Activated B cell treated with CpG ODN at 0.5 μM for 24 hours (primary cell): Measurements from ENCODE around the gene MORC4. TPM values are rescaled to one million over a fixed set of nuclear protein-coding genes. Genes with fewer than 3 reads are reported as not detected.

Experiments used
- ATAC-seq: fragments of 200-7000 bp; cut with Tn5 transposase; one replicate; pipeline ENCODE4 v1.10.0; 2021; ENCODE audit warnings: low read depth, mild to moderate bottlenecking, moderate library complexity
- CTCF ChIA-PET: fragments of 350-600 bp; sonication (Branson Sonifier 250); formaldehyde crosslinking; loops from one replicate; lab custom pipeline; 2021; ENCODE audit warnings: antibody characterized with exemption; lab: Charles Lee
- POLR2A ChIA-PET: fragments of 350-600 bp; sonication (Branson Sonifier 250); formaldehyde crosslinking; loops from one replicate; lab custom pipeline; 2021; ENCODE audit warnings: antibody characterized with exemption; lab: Charles Lee
- DNase-seq: peaks from one replicate; pipeline ENCODE4 v3.0.0; 2022
- H3K27ac Mint-ChIP-seq: one replicate; pipeline ENCODE4 v1.8.0; 2020; ENCODE audit warnings: mixed read lengths
- H3K27me3 Mint-ChIP-seq: one replicate; pipeline ENCODE4 v1.8.0; 2021; ENCODE audit warnings: mixed read lengths
- H3K36me3 Mint-ChIP-seq: one replicate; pipeline ENCODE4 v1.8.0; 2021; ENCODE audit warnings: low read depth, mixed read lengths
- H3K4me1 Mint-ChIP-seq: one replicate; pipeline ENCODE4 v1.8.0; 2021; ENCODE audit warnings: mixed read lengths
- H3K4me3 Mint-ChIP-seq: one replicate; pipeline ENCODE4 v1.8.0; 2020; ENCODE audit warnings: mild to moderate bottlenecking, mixed read lengths
- H3K9me3 Mint-ChIP-seq: one replicate; pipeline ENCODE4 v1.8.0; 2020; ENCODE audit warnings: mixed read lengths
- intact Hi-C: fragments of 100-400 bp; cut with micrococcal nuclease; formaldehyde crosslinking; loops from one replicate; pipeline ENCODE4 v1.15.1; 2024
- total RNA-seq: library from RNA; stranded (reverse); gene quantifications from 2 replicates; pipeline ENCODE4 v1.2.3, GENCODE V29; 2022
- TF ChIP-seq, protein P1 (sequence below): fragments of 200-600 bp; IDR thresholded peaks from one replicate; pipeline ENCODE4 v1.8.0; 2022; ENCODE audit warnings: antibody characterized with exemption, mild to moderate bottlenecking

MORC4 gene
- total RNA-seq, 1 donor from 2014 or later: 4.1 TPM

DNA sequence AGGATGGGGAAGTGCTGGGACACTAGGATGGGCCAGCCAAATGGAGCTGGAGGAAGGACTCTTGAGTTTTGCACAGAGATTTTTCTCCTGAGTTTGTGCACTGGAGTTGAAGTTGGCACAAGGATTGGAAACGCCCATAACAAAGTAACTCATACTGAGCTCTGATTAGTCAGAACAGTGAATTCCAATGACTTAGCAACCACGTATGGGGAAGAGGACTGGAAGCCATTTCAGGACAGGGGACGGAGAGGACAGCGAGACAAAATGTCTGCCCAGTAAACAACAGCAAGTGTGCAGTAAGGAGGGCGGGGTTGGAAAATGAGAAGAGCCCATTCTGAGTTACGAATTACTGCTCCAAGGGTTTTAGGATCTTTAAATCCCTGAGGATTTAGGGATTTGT is 102.8 kb downstream of the MORC4 start:
- Mint-ChIP-seq H3K27ac (no peak overlapping the region), H3K36me3 (no peaks in the 10 kb centered on the region), H3K4me1 (no peaks in the 10 kb centered on the region), H3K9me3 (no peaks in the 10 kb centered on the region), H3K27me3 (no peaks in the 10 kb centered on the region), H3K4me3 (no peak overlapping the region)
- intact Hi-C loops: loop anchor here (5.0 to 10.0 kb wide), 2 partner anchors 128 to 760 kb away; no protein-coding TSS in a partner anchor
- DNase-seq (no peak), ATAC-seq (no peak)
- ChIA-PET CTCF (interaction anchor here (1.0 to 2.5 kb wide), 4 partner anchors 37 to 997 kb away, joined by 3 to 13 read pairs (median 3); no protein-coding TSS in a partner anchor), POLR2A (no interaction called here)
- TF ChIP-seq, protein P1, sequence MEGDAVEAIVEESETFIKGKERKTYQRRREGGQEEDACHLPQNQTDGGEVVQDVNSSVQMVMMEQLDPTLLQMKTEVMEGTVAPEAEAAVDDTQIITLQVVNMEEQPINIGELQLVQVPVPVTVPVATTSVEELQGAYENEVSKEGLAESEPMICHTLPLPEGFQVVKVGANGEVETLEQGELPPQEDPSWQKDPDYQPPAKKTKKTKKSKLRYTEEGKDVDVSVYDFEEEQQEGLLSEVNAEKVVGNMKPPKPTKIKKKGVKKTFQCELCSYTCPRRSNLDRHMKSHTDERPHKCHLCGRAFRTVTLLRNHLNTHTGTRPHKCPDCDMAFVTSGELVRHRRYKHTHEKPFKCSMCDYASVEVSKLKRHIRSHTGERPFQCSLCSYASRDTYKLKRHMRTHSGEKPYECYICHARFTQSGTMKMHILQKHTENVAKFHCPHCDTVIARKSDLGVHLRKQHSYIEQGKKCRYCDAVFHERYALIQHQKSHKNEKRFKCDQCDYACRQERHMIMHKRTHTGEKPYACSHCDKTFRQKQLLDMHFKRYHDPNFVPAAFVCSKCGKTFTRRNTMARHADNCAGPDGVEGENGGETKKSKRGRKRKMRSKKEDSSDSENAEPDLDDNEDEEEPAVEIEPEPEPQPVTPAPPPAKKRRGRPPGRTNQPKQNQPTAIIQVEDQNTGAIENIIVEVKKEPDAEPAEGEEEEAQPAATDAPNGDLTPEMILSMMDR: no peak

DNA sequence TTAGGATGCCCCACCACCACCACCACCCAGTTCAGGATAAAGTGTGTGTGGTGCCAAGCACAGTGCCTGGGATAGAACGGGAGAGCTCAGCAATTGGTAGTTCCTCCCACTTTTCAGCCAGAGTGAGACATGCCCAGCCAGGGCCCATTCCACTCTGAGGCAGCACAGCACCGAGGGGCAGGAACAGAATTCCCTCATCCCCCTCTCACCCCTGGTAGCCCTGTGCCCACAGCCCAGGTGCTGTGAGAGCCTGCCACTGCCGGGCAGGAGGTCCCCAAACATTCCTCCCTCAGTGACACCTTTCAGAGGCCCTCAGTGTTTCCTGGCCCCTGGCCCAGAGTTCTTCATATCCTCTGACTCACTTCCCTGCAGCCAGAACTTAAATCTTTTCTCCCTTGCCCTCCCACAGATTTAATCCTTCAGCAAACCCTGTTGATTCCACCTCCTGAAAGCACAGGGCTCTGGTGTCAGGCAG is 105.0 kb downstream of the MORC4 start:
- H3K4me1 Mint-ChIP-seq: no peaks in the 10 kb centered on the region
- H3K4me3 Mint-ChIP-seq: no peak overlapping the region
- intact Hi-C loops: loop anchor here (1.0 to 10.0 kb wide), 5 partner anchors 130 to 1177 kb away; partner anchors contain the start of gene NCBP2L
- H3K36me3 Mint-ChIP-seq: no peaks in the 10 kb centered on the region
- CTCF ChIA-PET: interaction anchor here (0.9 to 1.3 kb wide), 6 partner anchors 9 to 1176 kb away, joined by 3 to 5 read pairs (median 3); no protein-coding TSS in a partner anchor
- DNase-seq (no peak), ATAC-seq (no peak)
- no peak overlapping the region for H3K27ac Mint-ChIP-seq
- POLR2A ChIA-PET: no interaction called here
- H3K27me3 Mint-ChIP-seq: no peaks in the 10 kb centered on the region
- H3K9me3 Mint-ChIP-seq: no peaks in the 10 kb centered on the region
- TF ChIP-seq, protein P1: no peak

DNA sequence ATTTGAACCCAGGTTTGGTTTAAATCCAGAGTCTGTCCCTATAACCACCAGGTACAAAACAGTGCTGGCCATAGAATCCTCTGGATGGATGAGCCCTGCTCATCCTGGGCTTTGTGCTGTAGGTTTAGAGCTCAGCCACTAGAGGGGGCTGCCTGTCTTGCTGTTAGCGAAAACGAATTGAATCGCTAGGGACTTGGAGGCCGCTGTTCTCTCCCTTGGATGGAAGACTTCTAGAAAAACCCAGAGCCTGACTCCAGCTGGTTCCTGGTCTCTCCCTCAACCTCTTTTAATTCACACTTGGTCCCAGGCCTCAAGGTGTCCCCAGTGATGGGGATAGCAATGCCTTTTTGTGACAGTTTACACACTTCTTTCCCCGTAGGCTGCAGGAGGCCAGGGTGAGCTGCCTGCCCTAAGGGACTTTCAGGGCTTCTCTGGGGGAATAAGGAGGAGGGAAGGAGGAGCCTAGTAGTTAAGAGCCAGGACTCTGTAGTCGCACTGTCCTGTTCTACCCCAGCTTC is 105.6 kb downstream of the MORC4 start:
- Mint-ChIP-seq H3K4me1 (no peaks in the 10 kb centered on the region), H3K27ac (no peak overlapping the region), H3K9me3 (no peaks in the 10 kb centered on the region), H3K4me3 (no peak overlapping the region), H3K27me3 (no peaks in the 10 kb centered on the region), H3K36me3 (no peaks in the 10 kb centered on the region)
- TF ChIP-seq, protein P1: no peak
- DNase-seq (no peak), ATAC-seq (no peak)
- intact Hi-C loops: loop anchor here (1.0 to 10.0 kb wide), 4 partner anchors 130 to 1178 kb away; partner anchors contain the start of gene NCBP2L
- ChIA-PET CTCF (interaction anchor here (0.9 to 1.3 kb wide), 6 partner anchors 10 to 1177 kb away, joined by 3 to 5 read pairs (median 3); no protein-coding TSS in a partner anchor), POLR2A (no interaction called here)

DNA sequence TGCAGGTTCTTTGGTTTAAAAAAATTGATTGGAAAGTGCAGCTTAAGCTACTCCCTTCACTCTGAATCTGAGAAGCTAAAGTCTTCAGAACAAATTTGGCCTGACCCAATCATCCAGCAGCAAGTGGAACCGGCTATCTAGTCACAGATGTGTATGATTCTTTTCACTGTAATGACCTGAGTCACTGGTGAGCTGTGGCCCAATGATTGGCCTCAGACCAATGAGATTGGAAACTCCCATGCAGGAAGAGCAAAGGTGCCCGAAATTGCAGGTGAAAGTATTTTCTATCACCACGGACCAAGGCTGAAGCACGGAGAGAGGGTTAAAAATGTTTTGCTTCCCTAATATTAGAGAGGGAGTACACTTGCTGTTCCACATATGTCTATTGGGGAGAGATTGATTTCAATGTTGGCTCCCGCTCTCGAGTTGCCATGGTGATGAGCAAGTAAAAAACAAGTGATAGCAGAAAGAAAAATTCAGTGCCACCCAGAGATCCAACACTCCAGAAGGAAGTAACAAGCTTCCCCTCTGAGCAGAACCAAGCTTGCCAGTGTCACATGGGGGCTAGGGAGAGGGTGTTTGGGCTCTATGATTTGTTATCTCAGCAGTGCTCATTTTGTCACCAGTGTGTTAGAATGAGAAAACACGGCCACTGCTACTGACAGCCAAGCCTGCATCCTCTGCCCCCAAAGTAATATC is 108.1 kb downstream of the MORC4 start:
- Mint-ChIP-seq H3K4me1 (no peaks in the 10 kb centered on the region), H3K27ac (no peak overlapping the region), H3K9me3 (no peaks in the 10 kb centered on the region), H3K4me3 (no peak overlapping the region), H3K36me3 (no peaks in the 10 kb centered on the region), H3K27me3 (no peaks in the 10 kb centered on the region)
- ChIA-PET CTCF (no interaction called here), POLR2A (no interaction called here)
- DNase-seq: no peak
- TF ChIP-seq, protein P1: no peak
- intact Hi-C loops: loop anchor here (10.0 kb wide), 1 partner anchor 133 kb away; no protein-coding TSS in a partner anchor
- ATAC-seq: no peak

Other genes with a start within 250 kb of the MORC4 start
- gene TBC1D8B, start 197.5 kb downstream of the MORC4 start, total RNA-seq: 6.5 and 8.4 TPM in 2 replicates
- gene RIPPLY1, start 96.9 kb downstream of the MORC4 start, total RNA-seq: not detected in 2 replicates
- gene CLDN2, start 79.8 kb downstream of the MORC4 start, total RNA-seq: not detected in 2 replicates
- 16.5 and 18.5 TPM in 2 replicates for gene RBM41, start 118.6 kb upstream of the MORC4 start, total RNA-seq
- 1.1 and 1.4 TPM in 2 replicates for gene NUP62CL, start 206.2 kb upstream of the MORC4 start, total RNA-seq
- not detected in 2 replicates for gene DNAAF6, start 206.4 kb upstream of the MORC4 start, total RNA-seq